WERI-Rb-1 (cell line): ENCODE measurements around the gene MTUS2.

ENCODE experiments used
- DNase-seq: peaks from one replicate; pipeline ENCODE4 v3.0.0-alpha.2; 2020
- H3K27ac ChIP-seq: fragments of 250-450 bp; sonication (Bioruptor Pico); 2 replicates; pipeline ENCODE4 v1.5.1; 2020; ENCODE audit warnings: mild to moderate bottlenecking, moderate library complexity
- H3K27me3 ChIP-seq: fragments of 250-450 bp; sonication (Bioruptor Pico); 2 replicates; pipeline ENCODE4 v1.5.1; 2021; ENCODE audit warnings: mild to moderate bottlenecking, low read depth, moderate library complexity; ENCODE audit not compliant: insufficient read depth, severe bottlenecking
- H3K36me3 ChIP-seq: fragments of 250-450 bp; sonication (Bioruptor Pico); 2 replicates; pipeline ENCODE4 v1.5.1; 2020; ENCODE audit warnings: mild to moderate bottlenecking, moderate library complexity
- H3K4me3 ChIP-seq: 2 replicates; pipeline ENCODE4 v1.5.1; 2011; ENCODE audit warnings: low read depth, mild to moderate bottlenecking, control low read depth, low read length
- H3K9me3 ChIP-seq: fragments of 250-450 bp; sonication (Bioruptor Pico); 2 replicates; pipeline ENCODE4 v1.5.1; 2021; ENCODE audit warnings: mild to moderate bottlenecking, moderate library complexity; ENCODE audit not compliant: severe bottlenecking
- TF ChIP-seq, protein P1 (sequence below): IDR thresholded peaks from 2 replicates; pipeline ENCODE4 v1.5.1; 2011; ENCODE audit warnings: low read depth, mild to moderate bottlenecking, control low read depth, inconsistent platforms, low read length

MTUS2 gene

DNA sequence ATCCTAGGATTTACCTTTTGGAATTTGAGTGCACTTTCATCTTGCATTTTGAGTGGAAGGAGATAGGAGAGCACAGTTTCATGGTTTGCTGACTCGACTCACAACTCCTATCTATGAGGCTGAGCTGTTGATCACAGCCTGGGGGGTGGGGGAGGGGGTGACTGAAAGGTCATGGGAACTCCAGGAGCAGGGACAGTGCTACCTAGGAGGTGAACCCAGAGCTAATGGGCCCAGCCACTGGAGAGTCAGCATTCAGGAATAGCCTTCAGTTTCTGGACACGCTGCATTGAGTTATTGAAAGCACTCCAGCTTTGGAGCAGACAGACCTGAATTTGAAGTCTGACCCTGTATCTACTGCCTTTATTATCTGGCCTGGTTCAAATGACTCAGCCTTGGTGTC lies 435.4 kb downstream of the MTUS2 start:
- TF ChIP-seq, protein P1, sequence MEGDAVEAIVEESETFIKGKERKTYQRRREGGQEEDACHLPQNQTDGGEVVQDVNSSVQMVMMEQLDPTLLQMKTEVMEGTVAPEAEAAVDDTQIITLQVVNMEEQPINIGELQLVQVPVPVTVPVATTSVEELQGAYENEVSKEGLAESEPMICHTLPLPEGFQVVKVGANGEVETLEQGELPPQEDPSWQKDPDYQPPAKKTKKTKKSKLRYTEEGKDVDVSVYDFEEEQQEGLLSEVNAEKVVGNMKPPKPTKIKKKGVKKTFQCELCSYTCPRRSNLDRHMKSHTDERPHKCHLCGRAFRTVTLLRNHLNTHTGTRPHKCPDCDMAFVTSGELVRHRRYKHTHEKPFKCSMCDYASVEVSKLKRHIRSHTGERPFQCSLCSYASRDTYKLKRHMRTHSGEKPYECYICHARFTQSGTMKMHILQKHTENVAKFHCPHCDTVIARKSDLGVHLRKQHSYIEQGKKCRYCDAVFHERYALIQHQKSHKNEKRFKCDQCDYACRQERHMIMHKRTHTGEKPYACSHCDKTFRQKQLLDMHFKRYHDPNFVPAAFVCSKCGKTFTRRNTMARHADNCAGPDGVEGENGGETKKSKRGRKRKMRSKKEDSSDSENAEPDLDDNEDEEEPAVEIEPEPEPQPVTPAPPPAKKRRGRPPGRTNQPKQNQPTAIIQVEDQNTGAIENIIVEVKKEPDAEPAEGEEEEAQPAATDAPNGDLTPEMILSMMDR, result no peak
- H3K36me3 ChIP-seq, result no peaks in the 10 kb centered on the region
- no peak for DNase-seq
- no peak overlapping the region for H3K27ac ChIP-seq
- H3K4me3 ChIP-seq, result no peak overlapping the region
- no peaks in the 10 kb centered on the region for H3K27me3 ChIP-seq
- H3K9me3 ChIP-seq, result no peaks in the 10 kb centered on the region

GRCh38 chr13:29260684-29261083 lies 440.5 kb downstream of the MTUS2 start:
- Histone ChIP-seq H3K36me3 (no peaks in the 10 kb centered on the region), H3K4me3 (no peak overlapping the region), H3K27ac (no peak overlapping the region), H3K9me3 (no peaks in the 10 kb centered on the region), H3K27me3 (no peaks in the 10 kb centered on the region)
- DNase-seq, result no peak
- TF ChIP-seq, protein P1, result no peak

DNA sequence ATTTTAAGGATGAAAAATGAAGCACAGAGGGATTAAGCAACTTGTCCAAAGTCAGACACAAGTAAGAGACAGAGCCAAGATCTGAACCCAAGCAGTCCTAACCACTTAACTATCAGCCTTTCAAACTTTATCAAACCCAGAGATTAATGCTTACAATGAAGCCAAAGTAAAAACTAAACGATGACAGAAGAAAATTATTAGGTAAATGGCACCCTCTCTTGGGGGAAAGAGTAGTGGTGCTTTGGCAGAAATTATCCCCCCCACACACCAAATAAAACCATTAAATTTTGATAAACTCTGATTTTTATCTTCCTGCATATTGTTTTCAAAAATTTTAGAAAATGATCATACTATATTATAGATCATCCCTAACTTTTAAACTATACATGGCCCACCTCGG lies 446.1 kb downstream of the MTUS2 start:
- Histone ChIP-seq H3K36me3 (no peaks in the 10 kb centered on the region), H3K27me3 (no peaks in the 10 kb centered on the region), H3K27ac (no peak overlapping the region), H3K9me3 (no peaks in the 10 kb centered on the region), H3K4me3 (no peak overlapping the region)
- DNase-seq, result no peak
- TF ChIP-seq, protein P1, result no peak

GRCh38 chr13:29266756-29267733 lies 446.9 kb downstream of the MTUS2 start:
- TF ChIP-seq, protein P1, result no peak
- no peaks in the 10 kb centered on the region for H3K36me3 ChIP-seq
- no peak for DNase-seq
- no peaks in the 10 kb centered on the region for H3K27me3 ChIP-seq
- no peaks in the 10 kb centered on the region for H3K9me3 ChIP-seq
- H3K27ac ChIP-seq, result no peak overlapping the region
- no peak overlapping the region for H3K4me3 ChIP-seq

DNA sequence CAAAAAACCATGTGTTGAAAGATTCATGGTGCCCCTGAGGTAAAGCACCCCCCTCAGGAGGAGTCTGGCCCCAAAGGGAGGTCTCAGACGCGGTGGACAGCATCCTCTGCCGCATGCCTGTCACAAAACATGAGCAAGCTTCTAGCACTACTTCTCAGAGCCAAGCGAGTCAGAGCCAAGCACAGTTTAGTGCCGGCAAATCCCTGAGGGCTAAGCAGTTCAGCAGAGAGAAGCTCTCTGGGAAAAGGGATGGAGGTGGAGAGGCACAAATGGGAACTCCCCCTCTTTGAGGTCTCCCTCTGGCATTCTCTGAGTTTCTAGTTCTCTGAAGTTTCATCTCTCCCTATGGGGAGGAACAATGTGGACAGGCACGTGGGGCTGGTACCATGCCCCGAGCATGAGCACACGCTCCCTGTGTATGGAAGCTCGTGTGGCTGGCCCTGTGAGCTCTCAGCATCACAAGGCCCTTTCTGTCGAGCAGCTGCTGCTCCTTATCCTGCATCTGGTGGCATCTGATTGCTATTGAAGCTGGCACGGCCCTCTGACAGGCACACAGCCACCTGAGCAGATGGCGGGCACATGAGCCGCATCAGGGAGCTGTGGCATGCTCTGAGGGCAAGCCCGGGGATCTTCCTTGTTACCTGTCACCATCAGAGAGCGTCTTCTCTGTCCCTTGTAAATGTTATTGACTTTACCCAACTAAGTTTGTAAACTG lies 450.3 kb downstream of the MTUS2 start:
- H3K9me3 ChIP-seq, result no peaks in the 10 kb centered on the region
- H3K4me3 ChIP-seq, result no peak overlapping the region
- H3K27me3 ChIP-seq, result no peaks in the 10 kb centered on the region
- TF ChIP-seq, protein P1, result no peak
- no peak overlapping the region for H3K27ac ChIP-seq
- DNase-seq, result no peak
- H3K36me3 ChIP-seq, result no peaks in the 10 kb centered on the region
